Measurements from ENCODE around the gene PPP1R18.

- TF ChIP-seq CTCF (IDR thresholded peaks at IDR 0.05; ENCODE audit: poor library complexity) = no peak
- no peak for TF ChIP-seq EZH2 (IDR thresholded peaks at IDR 0.05; ENCODE audit: borderline replicate concordance)
- no peak for TF ChIP-seq EZH2phosphoT487 (IDR thresholded peaks at IDR 0.05; ENCODE audit: low read depth, severe bottlenecking, unreplicated experiment)
Observed at GRCh38 chr6:30724906-30725667, 38.6 kb upstream of the PPP1R18 start.

All from hepatocyte (in vitro differentiated cells).